ENCODE measurements around the gene MGLL. TPM values are rescaled to one million over a fixed set of nuclear protein-coding genes. Genes with fewer than 3 reads are reported as not detected.
A peak's percentile ranks its signal among the peaks of the same experiment; 100 is the strongest.

Gene MGLL
- total RNA-seq, 2 experiments from 2014 or later, result 0.28 to 0.38 TPM

- Mint-ChIP-seq H3K27ac (peak overlapping the region; percentile 98), H3K27me3 (no peaks in the 10 kb centered on the region), H3K4me3 (peak overlapping the region; percentile 66), H3K36me3 (ENCODE audit: low read depth) (peaks cover 17% of the 10 kb centered on the region), H3K4me1 (ENCODE audit: low read depth) (peaks cover 27% of the 10 kb centered on the region), H3K9me3 (no peaks in the 10 kb centered on the region)
- Histone ChIP-seq H3K9me3 (ENCODE audit: control insufficient read depth in 1 of 2, insufficient read depth in 1 of 2, low read length in 2 of 2) (no peaks in the 10 kb centered on the region), H3K4me3 (ENCODE audit: low read length) (no peak overlapping the region), H3K36me3 (ENCODE audit: insufficient read depth, low read length) (no peaks in the 10 kb centered on the region), H3K4me1 (ENCODE audit: insufficient read depth, low read length) (peaks cover 28% of the 10 kb centered on the region), H3K27me3 (ENCODE audit: control insufficient read depth in 1 of 2, insufficient read depth in 2 of 2, low read length in 2 of 2) (no peaks in the 10 kb centered on the region), H3K27ac (ENCODE audit: low read depth in 1 of 2, low read length in 2 of 2) (no peak overlapping the region)
- DNase-seq (no peak), ATAC-seq (ENCODE audit: poor library complexity) (no peak)
- intact Hi-C loops (cut with DNase I, micrococcal nuclease), result loop anchor here (5.0 to 10.0 kb wide), 13 partner anchors 77 to 1752 kb away; partner anchors contain the start of genes EEFSEC (in 1 of the 2), KLF15 (in 1 of the 2), PLXNA1 (in 1 of the 2) and RAB7A (in 1 of the 2)
- ChIA-PET CTCF (no interaction called here), POLR2A (no interaction called here)
- no peak for TF ChIP-seq CTCF (IDR thresholded peaks at IDR 0.05)
Observed at GRCh38 chr3:127669541-127670228, 152.6 kb downstream of the MGLL start.

GRCh38 chr3:127668906-127669305 is 153.4 kb downstream of the MGLL start:
- Mint-ChIP-seq H3K4me3 (peak overlapping the region; percentile 66), H3K9me3 (no peaks in the 10 kb centered on the region), H3K27ac (peak overlapping the region; percentile 73), H3K4me1 (ENCODE audit: low read depth) (peaks cover 19% of the 10 kb centered on the region), H3K27me3 (no peaks in the 10 kb centered on the region), H3K36me3 (ENCODE audit: low read depth) (peaks cover 10% of the 10 kb centered on the region)
- DNase-seq (no peak), ATAC-seq (ENCODE audit: poor library complexity) (no peak)
- H3K4me3 ChIP-seq (ENCODE audit: low read length), result no peak overlapping the region
- no peak overlapping the region for H3K27ac ChIP-seq (ENCODE audit: low read depth in 1 of 2, low read length in 2 of 2)
- H3K27me3 ChIP-seq (ENCODE audit: control insufficient read depth in 1 of 2, insufficient read depth in 2 of 2, low read length in 2 of 2), result no peaks in the 10 kb centered on the region
- TF ChIP-seq CTCF (IDR thresholded peaks at IDR 0.05), result no peak
- peaks cover 20% of the 10 kb centered on the region for H3K4me1 ChIP-seq (ENCODE audit: insufficient read depth, low read length)
- intact Hi-C loops (cut with DNase I, micrococcal nuclease), result no loop called here
- POLR2A ChIA-PET, result no interaction called here
- H3K36me3 ChIP-seq (ENCODE audit: insufficient read depth, low read length), result no peaks in the 10 kb centered on the region
- CTCF ChIA-PET, result no interaction called here
- H3K9me3 ChIP-seq (ENCODE audit: control insufficient read depth in 1 of 2, insufficient read depth in 1 of 2, low read length in 2 of 2), result no peaks in the 10 kb centered on the region

GRCh38 chr3:127667119-127667681 is 155.1 kb downstream of the MGLL start:
- Mint-ChIP-seq H3K27ac (no peak overlapping the region), H3K4me3 (no peak overlapping the region), H3K4me1 (ENCODE audit: low read depth) (peaks cover 13% of the 10 kb centered on the region), H3K36me3 (ENCODE audit: low read depth) (peaks cover 4% of the 10 kb centered on the region), H3K27me3 (no peaks in the 10 kb centered on the region), H3K9me3 (no peaks in the 10 kb centered on the region)
- no peak for TF ChIP-seq CTCF (IDR thresholded peaks at IDR 0.05)
- DNase-seq, result no peak
- no peaks in the 10 kb centered on the region for H3K27me3 ChIP-seq (ENCODE audit: control insufficient read depth in 1 of 2, insufficient read depth in 2 of 2, low read length in 2 of 2)
- ChIA-PET POLR2A (no interaction called here), CTCF (no interaction called here)
- no peaks in the 10 kb centered on the region for H3K36me3 ChIP-seq (ENCODE audit: insufficient read depth, low read length)
- no peak overlapping the region for H3K4me3 ChIP-seq (ENCODE audit: low read length)
- intact Hi-C loops (cut with DNase I, micrococcal nuclease), result no loop called here
- peaks cover 11% of the 10 kb centered on the region for H3K4me1 ChIP-seq (ENCODE audit: insufficient read depth, low read length)
- H3K27ac ChIP-seq (ENCODE audit: low read depth in 1 of 2, low read length in 2 of 2), result no peak overlapping the region
- no peak for ATAC-seq (ENCODE audit: poor library complexity)
- H3K9me3 ChIP-seq (ENCODE audit: control insufficient read depth in 1 of 2, insufficient read depth in 1 of 2, low read length in 2 of 2), result no peaks in the 10 kb centered on the region

All from CD4-positive, alpha-beta T cell (primary cell).